SK-N-SH (cell line): Measurements from ENCODE around the gene CDH4. TPM values are rescaled to one million over a fixed set of nuclear protein-coding genes. Genes with fewer than 3 reads are reported as not detected.

Experiments used
- CTCF ChIA-PET: fragments of 300-600, 350-600 bp; formaldehyde crosslinking; extraction: SDS; loops from one replicate; lab custom pipeline; 2021; lab: Yijun Ruan, JAX
- POLR2A ChIA-PET: fragments of 350-600 bp; sonication (Branson Sonifier 250); formaldehyde crosslinking; extraction: SDS; loops from one replicate; lab custom pipeline; 2020; ENCODE audit warnings: antibody characterized with exemption, inconsistent platforms; lab: Yijun Ruan, JAX
- DNase-seq: peaks from one replicate; pipeline ENCODE4 v3.0.0; 2012
- H2AFZ ChIP-seq: fragments of 200-600 bp; sonication (generic); 2 replicates; pipeline ENCODE4 v1.8.1; 2016; ENCODE audit warnings: antibody characterized with exemption, mild to moderate bottlenecking, low read depth
- H3F3A ChIP-seq: fragments of 200-600 bp; sonication (generic); replicated peaks from 2 replicates; pipeline ENCODE3; 2016; ENCODE audit warnings: antibody characterized with exemption, mild to moderate bottlenecking; ENCODE audit not compliant: insufficient read depth
- H3K27ac ChIP-seq, 2 experiments: fragments of 200-500 bp in 1 of 2; fragments of 200-600 bp in 1 of 2; sonication (Bioruptor generic) in 1 of 2; sonication (generic), shearing (Covaris generic) in 1 of 2; 2 replicates each; pipeline versions ENCODE4 v1.5.1 to v1.6.1; 2014 to 2016; ENCODE audit warnings: low read depth in 2 of 2, inconsistent platforms in 1 of 2, low read length in 1 of 2, mild to moderate bottlenecking in 1 of 2, mixed read lengths in 1 of 2
- H3K27me3 ChIP-seq: fragments of 200-600 bp; sonication (generic), shearing (Covaris generic); 2 replicates; pipeline ENCODE4 v1.6.1; 2016; ENCODE audit warnings: mixed run types; ENCODE audit not compliant: insufficient read depth
- H3K36me3 ChIP-seq, 2 experiments: fragments of 200-500 bp in 1 of 2; fragments of 200-600 bp in 1 of 2; sonication (Bioruptor generic) in 1 of 2; sonication (generic) in 1 of 2; replicated peaks in 1 of 2; 2 replicates each; pipeline versions ENCODE3 to v1.5.1; 2014 to 2016; ENCODE audit warnings: low read length in 1 of 2, mild to moderate bottlenecking in 1 of 2; ENCODE audit not compliant: insufficient read depth in 2 of 2, control insufficient read depth in 1 of 2
- H3K4me1 ChIP-seq, 2 experiments: fragments of 200-500 bp in 1 of 2; fragments of 200-600 bp in 1 of 2; sonication (Bioruptor generic) in 1 of 2; sonication (generic), shearing (Covaris generic) in 1 of 2; 2 replicates each; pipeline versions ENCODE4 v1.5.1 to v1.6.1; 2014 to 2016; ENCODE audit warnings: low read depth in 1 of 2, low read length in 1 of 2, mixed run types in 1 of 2; ENCODE audit not compliant: insufficient read depth in 2 of 2, control insufficient read depth in 1 of 2
- H3K4me2 ChIP-seq: fragments of 200-600 bp; sonication (generic), shearing (Covaris generic); 2 replicates; pipeline ENCODE4 v1.6.1; 2017; ENCODE audit warnings: mixed run types
- H3K4me3 ChIP-seq, 2 experiments: fragments of 200-500 bp in 1 of 2; fragments of 200-600 bp in 1 of 2; sonication (Bioruptor generic) in 1 of 2; sonication (generic), shearing (Covaris generic) in 1 of 2; 2 replicates each; pipeline versions ENCODE4 v1.5.1 to v1.8.1; 2014 to 2016; ENCODE audit warnings: low read depth in 2 of 2, inconsistent platforms in 1 of 2, low read length in 1 of 2, mild to moderate bottlenecking in 1 of 2, mixed read lengths in 1 of 2, moderate library complexity in 1 of 2
- H3K79me2 ChIP-seq: fragments of 200-600 bp; sonication (generic); 2 replicates; pipeline ENCODE4 v1.8.1; 2017; ENCODE audit warnings: mild to moderate bottlenecking; ENCODE audit not compliant: insufficient read depth
- H3K9ac ChIP-seq: fragments of 200-600 bp; sonication (generic); 2 replicates; pipeline ENCODE4 v1.6.1; 2017; ENCODE audit warnings: mixed run types
- H3K9me2 ChIP-seq: fragments of 200-600 bp; sonication (generic); 2 replicates; pipeline ENCODE4 v1.6.1; 2017; ENCODE audit warnings: mixed run types
- H3K9me3 ChIP-seq: fragments of 200-600 bp; sonication (generic); 2 replicates; pipeline ENCODE4 v1.6.1; 2017; ENCODE audit warnings: mixed run types, mild to moderate bottlenecking, moderate library complexity
- H4K20me1 ChIP-seq: fragments of 200-600 bp; sonication (generic); 2 replicates; pipeline ENCODE4 v1.6.1; 2017; ENCODE audit warnings: mild to moderate bottlenecking, mixed run types; ENCODE audit not compliant: insufficient read depth
- CHD2 ChIP-seq: fragments of 150-350 bp; IDR thresholded peaks from 2 replicates; pipeline ENCODE4 v1.6.1; 2018; ENCODE audit warnings: low read length; ENCODE audit not compliant: partially characterized antibody
- EZH2phosphoT487 ChIP-seq: fragments of 200-600 bp; sonication (generic); IDR thresholded peaks from 2 replicates; pipeline ENCODE4 v1.6.1; 2017; ENCODE audit warnings: low read depth, mixed run types, mild to moderate bottlenecking, antibody characterized with exemption, moderate library complexity, borderline replicate concordance
- FOXM1 ChIP-seq: IDR thresholded peaks from 2 replicates; pipeline ENCODE4 v1.4.0; 2012; ENCODE audit warnings: low read depth, mild to moderate bottlenecking
- GATA2 ChIP-seq: sonication (generic); formaldehyde crosslinking; IDR thresholded peaks from 2 replicates; pipeline ENCODE4 v1.5.0; 2020; ENCODE audit warnings: mild to moderate bottlenecking, missing genetic modification reagents
- IRF3 ChIP-seq: fragments of 150-350 bp; IDR thresholded peaks from 2 replicates; pipeline ENCODE4 v1.6.1; 2016; ENCODE audit warnings: mild to moderate bottlenecking, low read depth, low read length
- JUND ChIP-seq: IDR thresholded peaks from 2 replicates; pipeline ENCODE4 v1.4.0; 2012
- TAF1 ChIP-seq: IDR thresholded peaks from 2 replicates; pipeline ENCODE4 v1.6.1; 2012; ENCODE audit warnings: low read depth, mild to moderate bottlenecking, low read length, moderate library complexity, borderline replicate concordance
- TEAD4 ChIP-seq: IDR thresholded peaks from 2 replicates; pipeline ENCODE4 v1.4.0; 2012; ENCODE audit warnings: mild to moderate bottlenecking, borderline replicate concordance; ENCODE audit not compliant: insufficient read depth
- ZBTB33 ChIP-seq: IDR thresholded peaks from 2 replicates; pipeline ENCODE4 v1.4.0; 2012; ENCODE audit warnings: low read depth, borderline replicate concordance
- WGBS: methylation state at CpG from one replicate; pipeline ENCODE4 v1.1.6; 2017; ENCODE audit warnings: low lambda C conversion rate; 5-methylcytosine and 5-hydroxymethylcytosine counted together
- polyA plus RNA-seq, 3 experiments: library from polyadenylated mRNA; depleted of rRNA; stranded (reverse); fragments of >200 nt; gene quantifications; 2 replicates each; pipeline ENCODE4 v1.2.3, GENCODE V29; 2012

Gene CDH4
- polyA plus RNA-seq, 1 of the 3 experiments (the other 2 are of a cell fraction) = not detected

GRCh38 chr20:61356196-61356595 lies 104.1 kb downstream of the CDH4 start:
- Histone ChIP-seq H3K4me3 (no peak overlapping the region), H4K20me1 (no peaks in the 10 kb centered on the region), H2AFZ (no peak overlapping the region), H3K27ac (no peak overlapping the region)
- 39% methylated on average over 6 of the region's 7 CpGs for WGBS
- no peak for DNase-seq
- CTCF ChIA-PET = no interaction called here
- no peak for TF ChIP-seq GATA2 (CRISPR knock-in tag)
- no peak for TF ChIP-seq JUND
- no peak for TF ChIP-seq EZH2phosphoT487
- no peak for TF ChIP-seq TAF1
- no peak for TF ChIP-seq TEAD4
- no peak for TF ChIP-seq IRF3
- no peak for TF ChIP-seq ZBTB33
- no peak for TF ChIP-seq FOXM1
- no peak for TF ChIP-seq CHD2
- TF ChIP-seq, all 33 proteins: peak for 0
- Histone ChIP-seq H3K4me2 (no peak overlapping the region), H3K79me2 (no peaks in the 10 kb centered on the region), H3K36me3 (no peaks in the 10 kb centered on the region), H3K4me1 (no peaks in the 10 kb centered on the region), H3K9me2 (no peaks in the 10 kb centered on the region), H3F3A (no peaks in the 10 kb centered on the region), H3K27me3 (no peaks in the 10 kb centered on the region), H3K9me3 (no peaks in the 10 kb centered on the region), H3K9ac (no peak overlapping the region)
- POLR2A ChIA-PET = no interaction called here

DNA sequence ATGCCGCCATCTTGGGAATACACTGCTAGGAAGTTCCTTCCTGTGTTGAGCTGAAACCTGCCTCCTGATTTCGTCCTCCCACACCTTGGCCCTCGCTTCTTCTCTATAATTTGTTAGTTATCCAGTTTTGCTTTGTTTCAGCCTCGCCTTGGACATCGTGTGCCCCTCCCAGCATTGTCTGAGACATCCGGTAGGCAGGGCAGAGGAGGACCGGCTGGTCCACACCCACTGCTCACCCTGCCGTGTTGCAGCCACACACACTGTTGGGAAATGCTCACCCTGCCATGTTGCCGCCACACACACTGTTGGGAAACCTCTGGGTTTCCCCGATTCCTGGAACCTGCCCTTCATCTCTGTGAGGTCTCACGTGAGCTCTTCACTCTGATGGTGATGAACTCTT lies 105.1 kb downstream of the CDH4 start:
- no peaks in the 10 kb centered on the region for H3K9me3 ChIP-seq
- POLR2A ChIA-PET = no interaction called here
- H3K9ac ChIP-seq = no peak overlapping the region
- TF ChIP-seq EZH2phosphoT487 (no peak), ZBTB33 (no peak), JUND (no peak)
- no peak overlapping the region for H3K4me2 ChIP-seq
- no peaks in the 10 kb centered on the region for H3F3A ChIP-seq
- no peaks in the 10 kb centered on the region for H4K20me1 ChIP-seq
- no peaks in the 10 kb centered on the region for H3K4me1 ChIP-seq
- no peaks in the 10 kb centered on the region for H3K79me2 ChIP-seq
- no peaks in the 10 kb centered on the region for H3K9me2 ChIP-seq
- no peak for DNase-seq
- no peak overlapping the region for H3K27ac ChIP-seq
- H3K36me3 ChIP-seq = no peaks in the 10 kb centered on the region
- H3K27me3 ChIP-seq = no peaks in the 10 kb centered on the region
- CTCF ChIA-PET = interaction anchor here (1.5 kb wide), 1 partner anchor 539 kb away, joined by 3 read pairs; no protein-coding TSS in a partner anchor
- H2AFZ ChIP-seq = no peak overlapping the region
- no peak overlapping the region for H3K4me3 ChIP-seq
- WGBS = 43% methylated on average over 11 of the region's 11 CpGs
